ENCODE results near the gene HSCB. TPM values are rescaled to one million over a fixed set of nuclear protein-coding genes. Genes with fewer than 3 reads are reported as not detected.

The HSCB gene
- total and polyA plus RNA-seq, 9 of the 15 experiments (the other 6 are each of a cell fraction or from before 2014, with no cell fraction given): 2.6 to 13.1 (median 8.6) TPM

DNA sequence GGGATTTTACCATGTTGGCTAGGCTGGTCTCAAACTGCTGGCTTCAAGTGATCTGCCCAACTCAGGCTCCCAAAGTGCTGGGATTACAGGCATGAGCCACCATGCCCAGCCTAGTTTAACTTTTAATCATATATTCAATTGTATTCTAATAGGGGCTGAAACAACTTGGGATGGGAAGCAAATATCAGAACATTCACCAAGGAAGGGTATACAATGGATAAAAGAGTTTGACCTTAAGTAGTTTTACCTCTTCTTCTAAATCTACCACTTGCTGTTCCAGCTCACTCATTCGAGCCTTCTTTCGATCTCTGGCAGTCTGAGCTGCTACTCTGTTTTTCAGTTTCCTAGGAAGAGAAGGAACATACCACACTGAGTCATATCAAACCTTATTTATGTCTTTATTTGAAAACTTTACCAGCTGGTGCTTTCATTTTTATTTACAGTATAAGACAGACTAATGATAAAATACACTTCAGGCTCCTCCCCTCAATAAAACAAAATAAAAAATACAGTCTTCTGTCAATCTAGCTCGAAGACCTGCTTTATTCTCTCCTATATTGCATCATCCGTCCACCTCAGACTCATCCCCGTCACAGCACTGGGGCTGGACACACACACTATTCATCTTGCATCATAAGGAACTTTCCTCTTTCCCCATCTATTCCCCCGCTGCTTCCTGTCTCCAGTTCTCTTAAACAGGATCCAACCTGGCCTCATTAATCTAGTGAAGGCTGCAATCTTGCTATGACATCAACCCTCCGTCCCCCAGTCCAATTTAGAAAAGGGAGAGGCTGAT, 57.2 kb downstream of the HSCB start (continued):
- TF ChIP-seq ZNF224 (CRISPR knock-in tag; IDR thresholded peaks at IDR 0.05) (no peak), OTX1 (CRISPR knock-in tag; IDR thresholded peaks at IDR 0.05) (peak; percentile 63; the same call in 1 of the 2 replicates), YY1 (IDR thresholded peaks at IDR 0.05; ENCODE audit: borderline replicate concordance in 1 of 3, control insufficient read depth in 1 of 3, extremely low read depth in 1 of 3, insufficient read depth in 3 of 3, insufficient read length in 1 of 3, insufficient replicate concordance in 2 of 3, low read depth in 1 of 3, low read length in 2 of 3) (no peak), CBX2 (IDR thresholded peaks at IDR 0.05; ENCODE audit: insufficient read depth, low read length, poor library complexity, severe bottlenecking) (no peak), ZNF449 (CRISPR knock-in tag; IDR thresholded peaks at IDR 0.05) (no peak), AFF1 (IDR thresholded peaks at IDR 0.05; ENCODE audit: low read depth in 1 of 2, partially characterized antibody in 2 of 2) (peak in 1 of 2 experiments; percentile 75), SMAD4 (CRISPR knock-in tag; conservative IDR thresholded peaks at IDR 0.05) (peak; percentile 16; the same call in 1 of the 2 replicates), ZC3H4 (CRISPR knock-in tag; IDR thresholded peaks at IDR 0.05; ENCODE audit: borderline replicate concordance) (no peak), RBM22 (IDR thresholded peaks at IDR 0.05; ENCODE audit: low read depth, low read length, poor library complexity, severe bottlenecking) (peak; percentile 48), KLF16 (IDR thresholded peaks at IDR 0.05) (no peak), ZNF551 (CRISPR knock-in tag; IDR thresholded peaks at IDR 0.05) (no peak), RBM14 (IDR thresholded peaks at IDR 0.05; ENCODE audit: borderline replicate concordance, insufficient read depth, low read depth, low read length) (no peak), SIN3A (IDR thresholded peaks at IDR 0.05; ENCODE audit: borderline replicate concordance in 2 of 2, control insufficient read depth in 1 of 2, low read depth in 2 of 2, low read length in 2 of 2) (0 out of 4 replicates have a peak, but pooled peaks of 1 of the 2 experiments have one; percentile 10), SMARCB1 (IDR thresholded peaks at IDR 0.05; ENCODE audit: insufficient read length, low read depth) (no peak)
- TF ChIP-seq, protein P1, sequence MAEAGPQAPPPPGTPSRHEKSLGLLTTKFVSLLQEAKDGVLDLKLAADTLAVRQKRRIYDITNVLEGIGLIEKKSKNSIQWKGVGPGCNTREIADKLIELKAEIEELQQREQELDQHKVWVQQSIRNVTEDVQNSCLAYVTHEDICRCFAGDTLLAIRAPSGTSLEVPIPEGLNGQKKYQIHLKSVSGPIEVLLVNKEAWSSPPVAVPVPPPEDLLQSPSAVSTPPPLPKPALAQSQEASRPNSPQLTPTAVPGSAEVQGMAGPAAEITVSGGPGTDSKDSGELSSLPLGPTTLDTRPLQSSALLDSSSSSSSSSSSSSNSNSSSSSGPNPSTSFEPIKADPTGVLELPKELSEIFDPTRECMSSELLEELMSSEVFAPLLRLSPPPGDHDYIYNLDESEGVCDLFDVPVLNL (CRISPR knock-in tag; IDR thresholded peaks at IDR 0.05; ENCODE audit: low read depth): no peak
- TF ChIP-seq, protein P2, sequence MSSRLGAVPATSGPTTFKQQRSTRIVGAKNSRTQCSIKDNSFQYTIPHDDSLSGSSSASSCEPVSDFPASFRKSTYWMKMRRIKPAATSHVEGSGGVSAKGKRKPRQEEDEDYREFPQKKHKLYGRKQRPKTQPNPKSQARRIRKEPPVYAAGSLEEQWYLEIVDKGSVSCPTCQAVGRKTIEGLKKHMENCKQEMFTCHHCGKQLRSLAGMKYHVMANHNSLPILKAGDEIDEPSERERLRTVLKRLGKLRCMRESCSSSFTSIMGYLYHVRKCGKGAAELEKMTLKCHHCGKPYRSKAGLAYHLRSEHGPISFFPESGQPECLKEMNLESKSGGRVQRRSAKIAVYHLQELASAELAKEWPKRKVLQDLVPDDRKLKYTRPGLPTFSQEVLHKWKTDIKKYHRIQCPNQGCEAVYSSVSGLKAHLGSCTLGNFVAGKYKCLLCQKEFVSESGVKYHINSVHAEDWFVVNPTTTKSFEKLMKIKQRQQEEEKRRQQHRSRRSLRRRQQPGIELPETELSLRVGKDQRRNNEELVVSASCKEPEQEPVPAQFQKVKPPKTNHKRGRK (tag; IDR thresholded peaks at IDR 0.05): no peak

Measured in K562 (cell line).